ENCODE data around the gene NEBL. TPM values are rescaled to one million over a fixed set of nuclear protein-coding genes. Genes with fewer than 3 reads are reported as not detected.

Gene NEBL
- total and polyA plus RNA-seq, 3 experiments from 2014 or later, result 0.11 to 0.15 TPM; not detected in 1

DNA sequence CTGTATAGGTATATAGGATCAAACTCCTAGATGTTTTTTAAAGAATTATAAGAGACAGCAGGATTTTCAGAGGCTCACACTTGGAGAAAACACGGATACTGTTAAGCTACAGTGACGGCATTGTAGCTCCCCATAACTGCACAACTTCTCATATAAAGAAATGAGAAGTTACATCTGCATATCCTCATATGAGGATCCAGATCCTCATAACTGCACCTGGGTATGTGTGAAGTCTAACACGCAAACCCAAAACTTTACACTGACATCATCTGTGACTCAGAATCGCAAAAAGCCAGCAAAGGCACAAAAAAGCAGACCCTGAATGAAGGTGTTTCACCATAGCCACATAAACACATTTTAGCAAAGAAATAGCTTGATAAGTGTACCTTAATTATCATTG lies 34.1 kb downstream of the NEBL start:
- Mint-ChIP-seq H3K9me3 (no peaks in the 10 kb centered on the region), H3K27ac (no peak overlapping the region), H3K36me3 (no peaks in the 10 kb centered on the region), H3K27me3 (no peaks in the 10 kb centered on the region), H3K4me3 (no peak overlapping the region), H3K4me1 (no peaks in the 10 kb centered on the region)
- Histone ChIP-seq H3K9me3 (ENCODE audit: low read length) (no peaks in the 10 kb centered on the region), H3K27me3 (ENCODE audit: insufficient read depth, low read length, poor library complexity, severe bottlenecking) (no peaks in the 10 kb centered on the region), H3K4me3 (ENCODE audit: low read length) (no peak overlapping the region), H3K27ac (ENCODE audit: low read depth, low read length) (no peak overlapping the region), H3K36me3 (ENCODE audit: insufficient read depth, low read length) (no peaks in the 10 kb centered on the region), H3K4me1 (ENCODE audit: insufficient read depth, low read length) (no peaks in the 10 kb centered on the region)
- CTCF ChIA-PET, result no interaction called here
- POLR2A ChIA-PET, result no interaction called here
- DNase-seq, result no peak

- Mint-ChIP-seq H3K27ac (no peak overlapping the region), H3K4me1 (no peaks in the 10 kb centered on the region), H3K27me3 (no peaks in the 10 kb centered on the region), H3K36me3 (no peaks in the 10 kb centered on the region), H3K4me3 (no peak overlapping the region), H3K9me3 (peaks cover 0 to 3% (median 0%) of the 10 kb centered on the region in 5 donors)
- H3K4me1 ChIP-seq (ENCODE audit: insufficient read depth, low read length), result no peaks in the 10 kb centered on the region
- H3K9me3 ChIP-seq (ENCODE audit: low read length), result no peaks in the 10 kb centered on the region
- H3K27ac ChIP-seq (ENCODE audit: low read depth, low read length), result no peak overlapping the region
- ChIA-PET CTCF (no interaction called here), POLR2A (no interaction called here)
- H3K36me3 ChIP-seq (ENCODE audit: insufficient read depth, low read length), result no peaks in the 10 kb centered on the region
- no peak for DNase-seq
- no peaks in the 10 kb centered on the region for H3K27me3 ChIP-seq (ENCODE audit: insufficient read depth, low read length, poor library complexity, severe bottlenecking)
- H3K4me3 ChIP-seq (ENCODE audit: low read length), result no peak overlapping the region
These were observed 38.6 kb downstream of the NEBL start for GRCh38 chr10:20858292-20859124.

GRCh38 chr10:20856484-20856883 lies 40.6 kb downstream of the NEBL start:
- no peaks in the 10 kb centered on the region for H3K4me1 Mint-ChIP-seq
- H3K4me3 Mint-ChIP-seq, result no peak overlapping the region
- H3K27me3 Mint-ChIP-seq, result no peaks in the 10 kb centered on the region
- H3K36me3 Mint-ChIP-seq, result no peaks in the 10 kb centered on the region
- H3K9me3 Mint-ChIP-seq, result peaks cover 0 to 3% (median 2%) of the 10 kb centered on the region in 5 donors
- Histone ChIP-seq H3K27ac (ENCODE audit: low read depth, low read length) (no peak overlapping the region), H3K4me3 (ENCODE audit: low read length) (no peak overlapping the region), H3K27me3 (ENCODE audit: insufficient read depth, low read length, poor library complexity, severe bottlenecking) (no peaks in the 10 kb centered on the region), H3K4me1 (ENCODE audit: insufficient read depth, low read length) (no peaks in the 10 kb centered on the region), H3K9me3 (ENCODE audit: low read length) (no peaks in the 10 kb centered on the region), H3K36me3 (ENCODE audit: insufficient read depth, low read length) (no peaks in the 10 kb centered on the region)
- ChIA-PET POLR2A (no interaction called here), CTCF (no interaction called here)
- no peak for DNase-seq
- no peak overlapping the region for H3K27ac Mint-ChIP-seq

- no peak overlapping the region for H3K4me3 ChIP-seq (ENCODE audit: low read length)
- DNase-seq, result no peak
- peaks cover 0 to 3% (median 2%) of the 10 kb centered on the region in 5 donors for H3K9me3 Mint-ChIP-seq
- no peaks in the 10 kb centered on the region for H3K4me1 Mint-ChIP-seq
- no peaks in the 10 kb centered on the region for H3K9me3 ChIP-seq (ENCODE audit: low read length)
- H3K27ac Mint-ChIP-seq, result no peak overlapping the region
- no peaks in the 10 kb centered on the region for H3K27me3 ChIP-seq (ENCODE audit: insufficient read depth, low read length, poor library complexity, severe bottlenecking)
- H3K27me3 Mint-ChIP-seq, result no peaks in the 10 kb centered on the region
- no peak overlapping the region for H3K4me3 Mint-ChIP-seq
- no peaks in the 10 kb centered on the region for H3K36me3 Mint-ChIP-seq
- POLR2A ChIA-PET, result no interaction called here
- no peak overlapping the region for H3K27ac ChIP-seq (ENCODE audit: low read depth, low read length)
- CTCF ChIA-PET, result no interaction called here
- H3K36me3 ChIP-seq (ENCODE audit: insufficient read depth, low read length), result no peaks in the 10 kb centered on the region
- no peaks in the 10 kb centered on the region for H3K4me1 ChIP-seq (ENCODE audit: insufficient read depth, low read length)
These were observed 41.6 kb downstream of the NEBL start for GRCh38 chr10:20855398-20856038.

DNA sequence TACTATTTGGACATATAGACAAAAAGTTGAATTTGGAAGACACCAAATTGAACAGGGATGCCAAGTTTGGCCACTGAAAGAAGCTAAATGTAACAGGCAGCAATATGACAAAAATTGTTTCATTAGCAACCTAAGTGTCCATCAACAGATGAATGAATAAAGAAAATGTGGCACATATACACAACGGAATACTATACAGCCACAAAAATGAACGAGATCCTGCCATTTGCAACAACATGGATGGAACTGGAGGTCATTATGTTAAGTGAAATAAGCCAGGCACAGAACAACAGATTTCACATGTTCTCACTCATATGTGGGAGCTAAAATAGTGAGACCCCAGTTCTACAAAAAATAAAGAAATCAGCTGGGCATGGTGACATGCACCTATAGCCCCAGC lies 43.8 kb downstream of the NEBL start:
- Histone ChIP-seq H3K27me3 (ENCODE audit: insufficient read depth, low read length, poor library complexity, severe bottlenecking) (no peaks in the 10 kb centered on the region), H3K27ac (ENCODE audit: low read depth, low read length) (no peak overlapping the region), H3K4me1 (ENCODE audit: insufficient read depth, low read length) (no peaks in the 10 kb centered on the region), H3K9me3 (ENCODE audit: low read length) (no peaks in the 10 kb centered on the region), H3K36me3 (ENCODE audit: insufficient read depth, low read length) (no peaks in the 10 kb centered on the region), H3K4me3 (ENCODE audit: low read length) (no peak overlapping the region)
- Mint-ChIP-seq H3K9me3 (peaks cover 2 to 12% (median 3%) of the 10 kb centered on the region in 5 donors), H3K4me1 (no peaks in the 10 kb centered on the region), H3K4me3 (no peak overlapping the region), H3K36me3 (no peaks in the 10 kb centered on the region), H3K27me3 (peaks cover 0 to 1% of the 10 kb centered on the region in 2 donors), H3K27ac (no peak overlapping the region)
- ChIA-PET CTCF (no interaction called here), POLR2A (no interaction called here)
- DNase-seq, result no peak

- H3K4me3 Mint-ChIP-seq, result no peak overlapping the region
- H3K27ac ChIP-seq (ENCODE audit: low read depth, low read length), result no peak overlapping the region
- H3K9me3 Mint-ChIP-seq, result peaks cover 2 to 12% (median 3%) of the 10 kb centered on the region in 5 donors
- no peak overlapping the region for H3K27ac Mint-ChIP-seq
- ChIA-PET POLR2A (no interaction called here), CTCF (no interaction called here)
- H3K27me3 ChIP-seq (ENCODE audit: insufficient read depth, low read length, poor library complexity, severe bottlenecking), result no peaks in the 10 kb centered on the region
- peaks cover 0 to 2% of the 10 kb centered on the region in 2 donors for H3K27me3 Mint-ChIP-seq
- H3K4me3 ChIP-seq (ENCODE audit: low read length), result no peak overlapping the region
- no peak for DNase-seq
- H3K36me3 Mint-ChIP-seq, result no peaks in the 10 kb centered on the region
- H3K4me1 Mint-ChIP-seq, result no peaks in the 10 kb centered on the region
- H3K4me1 ChIP-seq (ENCODE audit: insufficient read depth, low read length), result no peaks in the 10 kb centered on the region
- no peaks in the 10 kb centered on the region for H3K36me3 ChIP-seq (ENCODE audit: insufficient read depth, low read length)
- no peaks in the 10 kb centered on the region for H3K9me3 ChIP-seq (ENCODE audit: low read length)
These were observed 44.8 kb downstream of the NEBL start for GRCh38 chr10:20852303-20852702.

- no peaks in the 10 kb centered on the region for H3K36me3 Mint-ChIP-seq
- peaks cover 0 to 2% of the 10 kb centered on the region in 2 donors for H3K27me3 Mint-ChIP-seq
- Histone ChIP-seq H3K27me3 (ENCODE audit: insufficient read depth, low read length, poor library complexity, severe bottlenecking) (no peaks in the 10 kb centered on the region), H3K36me3 (ENCODE audit: insufficient read depth, low read length) (no peaks in the 10 kb centered on the region), H3K27ac (ENCODE audit: low read depth, low read length) (no peak overlapping the region), H3K4me3 (ENCODE audit: low read length) (no peak overlapping the region), H3K9me3 (ENCODE audit: low read length) (no peaks in the 10 kb centered on the region), H3K4me1 (ENCODE audit: insufficient read depth, low read length) (no peaks in the 10 kb centered on the region)
- H3K9me3 Mint-ChIP-seq, result peaks cover 0 to 17% (median 0%) of the 10 kb centered on the region in 5 donors
- no peaks in the 10 kb centered on the region for H3K4me1 Mint-ChIP-seq
- POLR2A ChIA-PET, result no interaction called here
- no peak overlapping the region for H3K27ac Mint-ChIP-seq
- no peak for DNase-seq
- CTCF ChIA-PET, result no interaction called here
- H3K4me3 Mint-ChIP-seq, result no peak overlapping the region
These were observed 49.6 kb downstream of the NEBL start for GRCh38 chr10:20847512-20847911.

- ChIA-PET POLR2A (no interaction called here), CTCF (no interaction called here)
- no peak overlapping the region for H3K4me3 Mint-ChIP-seq
These were observed 50.8 kb downstream of the NEBL start for GRCh38 chr10:20846263-20846662.

More at GRCh38 chr10:20846263-20846662, 50.8 kb downstream of the NEBL start:
- no peaks in the 10 kb centered on the region for H3K36me3 Mint-ChIP-seq
- H3K4me1 Mint-ChIP-seq, result no peaks in the 10 kb centered on the region
- Histone ChIP-seq H3K4me1 (ENCODE audit: insufficient read depth, low read length) (no peaks in the 10 kb centered on the region), H3K9me3 (ENCODE audit: low read length) (no peaks in the 10 kb centered on the region), H3K36me3 (ENCODE audit: insufficient read depth, low read length) (no peaks in the 10 kb centered on the region), H3K27me3 (ENCODE audit: insufficient read depth, low read length, poor library complexity, severe bottlenecking) (no peaks in the 10 kb centered on the region), H3K4me3 (ENCODE audit: low read length) (no peak overlapping the region), H3K27ac (ENCODE audit: low read depth, low read length) (no peak overlapping the region)
- H3K27ac Mint-ChIP-seq, result no peak overlapping the region
- peaks cover 0 to 17% (median 0%) of the 10 kb centered on the region in 5 donors for H3K9me3 Mint-ChIP-seq
- DNase-seq, result no peak
- peaks cover 0 to 2% of the 10 kb centered on the region in 2 donors for H3K27me3 Mint-ChIP-seq
